Adipose tissue (tissue), 3 donors: ENCODE data around the gene NDUFV3. TPM values are rescaled to one million over a fixed set of nuclear protein-coding genes. Genes with fewer than 3 reads are reported as not detected.

ENCODE experiments used
- H3K27ac ChIP-seq: one replicate; pipeline ENCODE4 v1.5.1; 2013; ENCODE audit warnings: low read depth, low read length
- WGBS, 3 donors: extraction: QIAGEN DNeasy Blood & Tissue Kit; methylation state at CpG; one replicate each; pipeline ENCODE4 v1.1.7; 2013; 5-methylcytosine and 5-hydroxymethylcytosine counted together
- polyA plus RNA-seq, 3 donors: library from polyadenylated mRNA; stranded (reverse); fragments of 200-250 nt; gene quantifications; one replicate each; pipeline ENCODE4 v1.2.3, GENCODE V29; 2013
- donor health status: healthy with polysubstance abuse.
- donor health status: Bipolar disorder and iron deficiency.
- donor health status: healthy.

The NDUFV3 gene
- polyA plus RNA-seq, 3 donors = 20.0 to 27.3 (median 24.0) TPM

- no peak overlapping the region for H3K27ac ChIP-seq
Measured at GRCh38 chr21:42854246-42855010, 38.7 kb upstream of the NDUFV3 start.

GRCh38 chr21:42855171-42855936, 37.8 kb upstream of the NDUFV3 start:
- no peak overlapping the region for H3K27ac ChIP-seq
- 89 to 93% (median 90%) methylated on average over 19 of the region's 19 CpGs for WGBS, 3 donors

More at GRCh38 chr21:42854246-42855010, 38.7 kb upstream of the NDUFV3 start:
- 95 to 96% (median 95%) methylated on average over 28 of the region's 28 CpGs for WGBS, 3 donors

- 81 to 87% (median 86%) methylated on average over 18 of the region's 18 CpGs for WGBS, 3 donors
- no peak overlapping the region for H3K27ac ChIP-seq
Measured at GRCh38 chr21:42855937-42856335, 37.2 kb upstream of the NDUFV3 start.

DNA sequence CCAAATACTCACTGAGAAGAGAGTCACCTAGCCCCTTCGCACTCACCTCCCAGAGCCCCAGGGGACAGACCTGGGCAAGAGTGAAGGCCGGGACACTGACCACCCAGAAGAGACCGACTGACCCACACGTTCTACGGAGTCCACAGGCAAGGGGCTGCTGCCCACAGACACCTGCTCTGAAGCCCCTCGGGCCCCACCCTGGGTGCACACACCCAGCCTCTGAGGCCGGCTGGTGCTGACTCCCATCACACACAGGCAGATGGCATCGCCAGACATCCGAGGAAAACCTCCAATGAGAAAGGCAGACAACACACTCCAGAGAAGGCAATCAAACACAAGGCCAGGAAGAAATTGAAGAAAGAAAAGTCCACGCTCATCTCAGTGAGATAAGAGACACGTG, 35.9 kb upstream of the NDUFV3 start:
- 92 to 95% (median 93%) methylated on average over 11 of the region's 11 CpGs for WGBS, 3 donors
- no peak overlapping the region for H3K27ac ChIP-seq

DNA sequence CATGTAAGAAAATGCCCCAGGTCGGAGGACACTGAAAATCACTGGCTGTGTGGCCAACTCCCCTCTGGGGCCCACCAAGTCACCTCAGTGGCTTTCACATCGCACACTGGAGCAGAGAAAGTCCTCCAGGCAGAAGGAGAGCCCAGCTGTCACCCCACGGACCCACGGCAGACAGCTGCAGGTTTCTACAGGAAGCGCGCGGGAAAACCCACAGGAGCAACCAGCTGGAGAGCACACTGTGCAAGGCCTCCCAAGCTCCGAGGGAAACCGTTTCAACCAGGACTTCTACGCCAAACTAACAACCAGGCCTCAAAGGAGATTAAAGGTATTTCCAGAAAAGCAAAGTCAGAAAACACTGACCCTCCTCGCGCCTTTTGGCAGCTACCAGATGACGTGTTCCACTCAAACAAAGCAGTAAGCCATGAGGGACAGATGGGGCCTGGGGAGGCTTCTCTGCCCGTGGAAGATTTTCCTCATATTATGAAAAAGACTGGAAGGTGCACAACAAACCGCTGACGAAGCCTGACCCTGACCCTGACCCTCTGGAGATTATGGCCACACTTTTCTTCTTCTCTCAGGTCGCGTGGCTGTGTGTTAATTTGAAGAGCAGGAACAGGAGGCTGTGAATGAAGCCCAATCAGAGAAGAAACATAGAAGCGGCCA, 34.8 kb upstream of the NDUFV3 start:
- 67 to 89% (median 84%) methylated on average over 19 of the region's 19 CpGs for WGBS, 3 donors
- no peak overlapping the region for H3K27ac ChIP-seq

DNA sequence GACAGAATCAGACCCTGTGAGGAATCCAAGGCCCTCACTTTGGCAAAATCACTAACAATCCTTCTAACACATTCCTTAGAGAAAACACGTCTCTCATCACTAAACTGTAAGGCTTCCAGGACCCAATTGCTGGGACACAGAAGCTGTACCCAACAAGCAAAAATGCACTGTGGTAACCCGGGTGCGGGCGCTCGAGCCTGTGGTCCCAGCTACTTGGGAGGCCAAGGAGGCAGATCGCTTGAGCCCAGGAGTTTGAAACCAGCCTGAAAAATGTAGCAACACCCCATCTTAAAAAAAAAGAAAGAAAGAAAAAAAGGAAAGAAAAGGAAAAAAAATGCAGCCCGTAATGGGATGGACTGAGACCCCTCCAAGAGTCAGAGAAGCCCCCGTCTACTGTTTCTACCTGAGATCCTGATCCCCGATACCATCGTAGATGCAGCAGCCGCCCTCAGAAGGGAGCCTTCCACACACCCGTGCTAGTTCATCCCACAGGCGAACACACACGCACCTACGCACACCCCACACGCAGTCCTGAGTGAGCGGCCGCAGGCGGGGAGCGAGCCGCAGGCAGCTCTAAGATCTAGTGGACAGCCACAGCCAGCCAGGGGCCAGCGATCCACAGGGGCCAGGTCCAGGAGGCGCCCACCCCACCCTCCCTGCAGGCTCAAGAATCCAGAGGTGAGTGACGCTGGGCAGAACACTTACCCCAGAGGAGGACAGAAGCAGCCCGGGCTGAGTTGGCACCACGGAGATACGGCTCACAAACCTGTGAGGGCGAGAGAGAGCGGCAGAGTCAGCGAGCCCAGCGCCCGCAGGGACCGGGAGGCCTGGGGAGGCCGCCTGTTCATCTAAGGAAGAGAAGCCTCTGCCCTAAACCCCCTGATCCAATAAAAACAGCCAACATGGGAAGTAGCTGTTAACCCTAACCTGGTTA, 33.9 kb upstream of the NDUFV3 start:
- WGBS, 3 donors = 93 to 97% (median 96%) methylated on average over 34 of the region's 34 CpGs

DNA sequence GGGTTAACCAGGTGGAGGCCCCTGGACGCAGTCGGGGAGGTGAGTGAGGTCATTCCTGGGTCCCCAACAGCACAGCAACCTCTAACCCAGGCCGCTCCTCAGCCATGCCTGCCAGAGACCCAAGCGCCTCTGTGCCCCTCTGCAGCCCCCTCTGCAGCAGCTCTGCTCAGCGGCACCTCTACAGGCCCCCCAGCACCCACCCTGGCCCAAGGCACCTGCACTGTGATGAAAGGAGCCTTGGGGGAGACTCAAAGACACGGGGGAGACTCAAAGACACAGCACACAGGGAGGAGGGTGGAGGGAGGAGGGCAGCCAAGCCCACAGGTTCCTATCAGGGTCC, 33.2 kb upstream of the NDUFV3 start:
- WGBS, 3 donors = 91 to 96% (median 95%) methylated on average over 6 of the region's 6 CpGs
- H3K27ac ChIP-seq = no peak overlapping the region

More for the DNA sequence above, 33.9 kb upstream of the NDUFV3 start:
- no peak overlapping the region for H3K27ac ChIP-seq

DNA sequence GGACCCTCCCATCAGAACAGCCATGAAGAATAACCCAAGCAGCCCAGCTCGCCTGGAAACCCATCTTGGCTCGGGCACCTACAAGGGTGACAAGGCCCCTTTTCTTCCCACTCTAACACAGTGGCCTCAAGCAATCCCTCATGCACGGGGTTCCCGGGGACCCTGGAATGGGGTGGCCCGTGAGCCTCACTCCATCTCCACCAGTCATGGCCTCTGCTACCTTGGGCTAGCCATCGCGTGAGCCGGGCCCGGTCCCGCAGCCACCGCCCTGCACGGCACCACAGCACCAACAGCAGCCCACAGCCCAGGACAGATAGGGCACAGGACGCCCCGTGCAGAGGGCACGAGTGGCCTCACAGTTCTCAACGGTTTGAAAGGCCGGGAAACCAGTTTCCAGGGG, 32.8 kb upstream of the NDUFV3 start:
- 91 to 97% (median 93%) methylated on average over 17 of the region's 17 CpGs for WGBS, 3 donors
- no peak overlapping the region for H3K27ac ChIP-seq

- no peak overlapping the region for H3K27ac ChIP-seq
- 73 to 85% (median 76%) methylated on average over 10 of the region's 10 CpGs for WGBS, 3 donors
Measured at GRCh38 chr21:42861311-42861847, 31.7 kb upstream of the NDUFV3 start.

- no peak overlapping the region for H3K27ac ChIP-seq
- whole genome bisulfite sequencing, 3 donors = 75 to 88% (median 79%) methylated on average over 29 of the region's 29 CpGs
Measured at GRCh38 chr21:42861848-42862400, 31.2 kb upstream of the NDUFV3 start.

DNA sequence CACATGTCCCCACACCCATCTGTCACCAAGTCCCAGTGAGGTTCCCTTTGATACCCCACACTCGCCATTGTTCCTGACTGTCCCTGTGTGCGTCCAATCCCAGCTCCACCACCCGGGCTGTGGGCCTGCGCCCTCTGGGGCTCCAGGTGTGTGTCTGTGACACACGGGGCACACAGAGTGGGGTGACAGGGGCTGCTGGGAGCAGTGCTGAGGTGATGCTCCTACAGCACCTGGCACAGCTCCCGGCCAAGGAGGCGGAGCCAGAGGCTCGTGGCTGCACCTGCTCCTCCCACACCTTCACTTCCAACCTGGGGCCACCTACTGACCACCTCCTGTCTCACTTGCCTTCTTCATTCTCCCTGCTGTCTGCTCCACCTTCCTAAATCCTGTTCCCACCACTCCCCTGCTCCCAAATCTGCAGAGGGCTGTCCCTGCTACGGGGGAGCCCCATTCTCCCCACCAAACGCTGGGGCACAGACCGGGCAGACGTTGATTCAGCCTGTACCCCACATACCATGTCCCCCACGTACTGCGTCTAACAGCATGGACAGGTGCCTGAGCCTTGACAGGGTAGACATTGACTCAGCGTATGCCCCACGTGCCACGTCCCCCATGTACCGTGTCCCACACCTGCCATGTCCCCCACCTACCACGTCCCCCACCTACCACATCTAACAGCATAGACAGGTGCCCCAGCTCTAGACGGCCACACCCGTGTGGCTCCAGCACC, 30.2 kb upstream of the NDUFV3 start:
- 86 to 93% (median 87%) methylated on average over 21 of the region's 21 CpGs for WGBS, 3 donors
- H3K27ac ChIP-seq = no peak overlapping the region

GRCh38 chr21:42863504-42863870, 29.6 kb upstream of the NDUFV3 start:
- 62 to 82% (median 71%) methylated on average over 13 of the region's 13 CpGs for WGBS, 3 donors

DNA sequence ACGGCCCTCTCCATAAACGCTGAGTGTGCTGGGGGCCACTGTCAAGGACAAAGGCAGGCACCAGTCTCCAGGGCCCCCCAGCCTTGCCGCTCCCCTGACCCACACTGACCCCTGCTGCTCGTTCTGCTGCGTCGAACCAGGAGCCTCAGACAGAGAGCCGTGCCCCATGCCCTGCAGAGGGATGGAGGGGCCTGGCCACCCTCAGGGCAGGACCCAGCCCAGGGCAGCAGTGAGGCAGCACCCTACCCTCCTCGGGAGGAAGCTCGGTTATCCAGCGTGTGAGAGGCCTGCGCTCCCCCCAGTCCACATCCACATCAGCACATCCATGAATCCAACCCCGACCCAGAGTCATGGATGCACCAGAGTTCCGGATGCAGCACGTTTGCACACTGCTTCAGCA, 28.8 kb upstream of the NDUFV3 start:
- WGBS, 3 donors = 82 to 85% (median 83%) methylated on average over 14 of the region's 14 CpGs
- no peak overlapping the region for H3K27ac ChIP-seq

More at GRCh38 chr21:42863504-42863870, 29.6 kb upstream of the NDUFV3 start:
- no peak overlapping the region for H3K27ac ChIP-seq

- no peak overlapping the region for H3K27ac ChIP-seq
- WGBS, 3 donors = 63 to 78% (median 76%) methylated on average over 26 of the region's 26 CpGs
Measured at GRCh38 chr21:42864815-42865775, 28.0 kb upstream of the NDUFV3 start.

- WGBS, 3 donors = 71 to 83% (median 77%) methylated on average over 8 of the region's 8 CpGs
- H3K27ac ChIP-seq = no peak overlapping the region
Measured at GRCh38 chr21:42865776-42866160, 27.3 kb upstream of the NDUFV3 start.

GRCh38 chr21:42868196-42868595, 24.9 kb upstream of the NDUFV3 start:
- WGBS, 3 donors = 91 to 95% (median 95%) methylated on average over 10 of the region's 10 CpGs

More at GRCh38 chr21:42868196-42868595, 24.9 kb upstream of the NDUFV3 start:
- H3K27ac ChIP-seq = no peak overlapping the region
